ENCODE results near the gene MYNN. TPM values are rescaled to one million over a fixed set of nuclear protein-coding genes. Genes with fewer than 3 reads are reported as not detected.

The MYNN gene
- total RNA-seq, 1 experiment from 2014 or later: 16.2 TPM

GRCh38 chr3:169739067-169739466 lies 34.1 kb upstream of the MYNN start:
- intact Hi-C loops (cut with micrococcal nuclease; ENCODE audit: unreplicated experiment) (no loop called here), in situ Hi-C loops (cut with HindIII; ENCODE audit: low pct_unique_long_range_greater_than_20kb, low sequenced_read_pairs) (no loop called here)
- no peak for DNase-seq (ENCODE audit: low read depth, low spot score)
- no peak overlapping the region for H3K4me3 ChIP-seq (ENCODE audit: low read depth in 2 of 2, low read length in 2 of 2)
- H3K36me3 ChIP-seq (ENCODE audit: control insufficient read depth, insufficient read depth, low read length): no peaks in the 10 kb centered on the region
- BruUV-seq (replicated peaks): no TSS peak
- H3K4me1 ChIP-seq (ENCODE audit: control insufficient read depth, insufficient read depth, low read length): no peaks in the 10 kb centered on the region
- no peak for ATAC-seq
- no peak overlapping the region for H3K27ac ChIP-seq (ENCODE audit: low read length)
- H3K27me3 ChIP-seq (ENCODE audit: control insufficient read depth, insufficient read depth, low read length): peaks cover 7% of the 10 kb centered on the region; the same call in 1 of the 2 replicates
- CTCF ChIA-PET: interaction anchor here (0.7 kb wide), 1 partner anchor 449 kb away, joined by 8 read pairs; no protein-coding TSS in a partner anchor
- TF ChIP-seq SIN3A (IDR thresholded peaks at IDR 0.05; ENCODE audit: borderline replicate concordance, insufficient read depth, low read depth, low read length) (no peak), REST (IDR thresholded peaks at IDR 0.05; ENCODE audit: insufficient read depth in 1 of 2, low read depth in 2 of 2, low read length in 1 of 2) (no peak), POLR2AphosphoS5 (IDR thresholded peaks at IDR 0.05; ENCODE audit: low read depth, low read length) (no peak), CTCF (IDR thresholded peaks at IDR 0.05) (no peak), TCF7L2 (IDR thresholded peaks at IDR 0.05; ENCODE audit: low read depth, low read length) (no peak)
- POLR2A ChIA-PET: interaction anchor here (0.6 kb wide), 1 partner anchor 32 kb away, joined by 7 read pairs; no protein-coding TSS in a partner anchor
- no peaks in the 10 kb centered on the region for H3K9me3 ChIP-seq (ENCODE audit: control insufficient read depth, insufficient read depth, low read depth, low read length)

- no peaks in the 10 kb centered on the region for H3K36me3 ChIP-seq (ENCODE audit: control insufficient read depth, insufficient read depth, low read length)
- DNase-seq (ENCODE audit: low read depth, low spot score) (no peak), ATAC-seq (no peak)
- BruUV-seq (replicated peaks): no TSS peak
- in situ Hi-C loops (cut with HindIII; ENCODE audit: low pct_unique_long_range_greater_than_20kb, low sequenced_read_pairs): no loop called here
- ChIA-PET POLR2A (interaction anchor here (0.7 kb wide), 1 partner anchor 714 kb away, joined by 3 read pairs; no protein-coding TSS in a partner anchor), CTCF (interaction anchor here (1.1 kb wide), 1 partner anchor 80 kb away, joined by 3 read pairs; no protein-coding TSS in a partner anchor)
- H3K27ac ChIP-seq (ENCODE audit: low read length): no peak overlapping the region
- TF ChIP-seq CTCF (IDR thresholded peaks at IDR 0.05) (peak; percentile 55; the same call in 1 of the 2 replicates), SIN3A (IDR thresholded peaks at IDR 0.05; ENCODE audit: borderline replicate concordance, insufficient read depth, low read depth, low read length) (no peak)
- H3K27me3 ChIP-seq (ENCODE audit: control insufficient read depth, insufficient read depth, low read length): peaks cover 34% of the 10 kb centered on the region
- H3K4me1 ChIP-seq (ENCODE audit: control insufficient read depth, insufficient read depth, low read length): no peaks in the 10 kb centered on the region
- H3K9me3 ChIP-seq (ENCODE audit: control insufficient read depth, insufficient read depth, low read depth, low read length): no peaks in the 10 kb centered on the region
- H3K4me3 ChIP-seq (ENCODE audit: low read depth in 2 of 2, low read length in 2 of 2): no peak overlapping the region
- intact Hi-C loops (cut with micrococcal nuclease; ENCODE audit: unreplicated experiment): loop anchor here (1.0 to 5.0 kb wide), 2 partner anchors 597 to 611 kb away; no protein-coding TSS in a partner anchor
Measured at GRCh38 chr3:169744366-169745054, 28.7 kb upstream of the MYNN start.

Data from Panc1 (cell line).